Eye (tissue), 1 donor: ENCODE measurements around the gene ROR1.

ENCODE experiments used
- DNase-seq: peaks from one replicate; pipeline ENCODE4 v3.0.0-alpha.2; 2015

ROR1 gene

GRCh38 chr1:63983391-63984256, 209.8 kb downstream of the ROR1 start:
- no peak for DNase-seq

GRCh38 chr1:63984257-63984929, 210.6 kb downstream of the ROR1 start:
- no peak for DNase-seq

GRCh38 chr1:63984930-63985290, 211.1 kb downstream of the ROR1 start:
- peak; percentile 66 for DNase-seq

GRCh38 chr1:63987014-63987627, 213.3 kb downstream of the ROR1 start:
- no peak for DNase-seq

DNA sequence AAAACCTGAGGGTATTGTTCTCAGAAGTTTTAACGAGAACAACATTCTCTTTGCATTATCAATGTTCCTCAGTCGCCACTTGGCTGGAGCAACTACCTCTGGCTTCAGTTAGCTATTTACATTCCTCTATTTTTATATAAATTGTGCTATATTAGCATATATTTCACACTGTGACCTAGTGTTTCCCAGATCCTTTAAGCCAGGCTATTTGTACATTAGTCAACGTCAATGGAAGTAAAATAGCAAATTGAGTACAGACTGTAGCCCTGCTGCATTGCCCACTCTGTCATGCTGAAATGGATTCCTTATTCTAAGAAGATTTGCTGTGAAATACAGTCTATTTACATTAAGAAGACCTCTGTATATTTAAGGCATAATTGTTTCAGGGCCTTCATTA, 213.8 kb downstream of the ROR1 start:
- DNase-seq = peak; percentile 57

GRCh38 chr1:63988941-63989340, 215.1 kb downstream of the ROR1 start:
- DNase-seq = no peak

DNA sequence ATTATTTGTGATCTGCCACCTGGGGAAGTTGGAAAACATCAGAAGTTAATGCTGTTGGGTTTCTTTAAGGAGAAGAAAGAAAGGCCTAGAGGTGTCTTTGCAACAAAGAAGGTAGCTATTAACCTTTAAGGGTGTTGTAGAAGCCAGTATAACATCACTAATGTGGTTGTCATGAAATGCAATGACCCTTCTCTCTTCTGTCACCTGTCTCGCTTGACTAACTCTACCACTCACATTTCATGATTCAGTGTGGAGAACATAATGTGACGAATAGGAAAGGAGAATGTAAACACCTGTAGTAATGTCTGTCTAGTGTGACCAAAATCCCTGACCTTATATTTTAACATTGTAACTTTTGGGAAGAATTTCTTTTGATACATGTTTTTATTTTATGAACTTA, 217.9 kb downstream of the ROR1 start:
- DNase-seq = no peak

- DNase-seq = peak; percentile 34
These were observed 226.2 kb downstream of the ROR1 start for GRCh38 chr1:64000021-64000420.

DNA sequence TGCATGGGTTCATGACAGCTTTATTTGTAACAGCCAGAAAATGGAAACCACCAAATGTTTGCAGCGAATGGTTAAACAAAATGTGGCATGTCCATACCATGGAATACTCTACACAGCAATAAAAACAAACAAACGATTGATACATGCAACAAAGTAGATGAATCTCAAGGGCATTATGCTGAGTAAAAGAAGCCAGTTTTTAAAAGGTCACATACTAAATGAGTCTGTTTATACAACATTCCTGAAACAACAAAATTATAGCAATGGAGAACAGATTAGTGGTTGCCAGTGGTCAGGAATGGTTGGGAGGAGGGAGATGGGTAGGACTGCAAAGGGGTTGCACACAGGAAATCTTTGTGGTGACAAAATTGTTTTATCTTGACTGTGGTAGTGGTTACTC, 227.2 kb downstream of the ROR1 start:
- DNase-seq = no peak

DNA sequence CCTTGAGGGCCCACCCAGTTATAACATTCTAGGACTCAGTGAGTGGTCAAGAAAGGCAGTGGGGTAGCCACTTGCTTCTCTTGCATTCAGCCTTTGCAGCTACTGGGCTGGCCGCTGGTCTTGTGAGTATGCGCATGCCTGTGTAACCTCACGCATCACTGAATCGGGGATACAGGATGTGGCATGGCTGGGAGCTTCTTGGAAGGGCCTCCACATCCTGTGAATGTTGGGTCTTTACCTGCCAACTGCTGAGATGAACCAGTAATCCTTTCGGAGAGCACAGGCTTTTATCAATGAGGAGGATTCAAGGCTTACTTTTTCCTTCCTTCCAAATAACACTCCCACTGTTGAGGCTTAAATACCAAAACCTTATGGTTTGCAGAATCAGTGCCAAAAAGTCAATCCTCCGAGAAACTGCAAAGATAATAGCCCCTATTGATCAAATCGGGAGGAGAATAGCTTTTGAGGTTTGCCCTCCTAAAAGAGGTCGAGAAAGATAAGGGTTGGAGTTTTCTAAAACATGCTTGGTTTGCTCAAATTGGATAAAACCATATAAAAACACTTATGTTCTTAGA, 230.7 kb downstream of the ROR1 start:
- no peak for DNase-seq

DNA sequence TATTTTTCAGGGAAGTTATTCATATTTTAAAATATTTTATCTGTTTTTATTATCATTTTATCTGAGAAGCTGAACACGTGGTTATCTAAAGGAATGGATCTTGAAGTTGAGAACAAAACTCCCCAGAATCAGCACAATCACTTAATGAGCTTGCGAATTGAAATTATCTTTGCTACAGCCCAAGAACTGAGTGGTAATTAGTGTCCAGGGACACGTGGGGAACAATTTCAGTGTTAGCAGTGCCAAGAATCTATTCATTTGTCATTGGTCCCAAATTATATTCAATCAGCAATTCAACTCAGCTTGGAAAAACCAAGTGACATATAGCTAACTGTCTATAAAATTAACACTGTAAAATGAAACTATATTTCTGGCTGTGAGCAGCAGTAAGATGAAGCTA, 232.0 kb downstream of the ROR1 start:
- no peak for DNase-seq

DNA sequence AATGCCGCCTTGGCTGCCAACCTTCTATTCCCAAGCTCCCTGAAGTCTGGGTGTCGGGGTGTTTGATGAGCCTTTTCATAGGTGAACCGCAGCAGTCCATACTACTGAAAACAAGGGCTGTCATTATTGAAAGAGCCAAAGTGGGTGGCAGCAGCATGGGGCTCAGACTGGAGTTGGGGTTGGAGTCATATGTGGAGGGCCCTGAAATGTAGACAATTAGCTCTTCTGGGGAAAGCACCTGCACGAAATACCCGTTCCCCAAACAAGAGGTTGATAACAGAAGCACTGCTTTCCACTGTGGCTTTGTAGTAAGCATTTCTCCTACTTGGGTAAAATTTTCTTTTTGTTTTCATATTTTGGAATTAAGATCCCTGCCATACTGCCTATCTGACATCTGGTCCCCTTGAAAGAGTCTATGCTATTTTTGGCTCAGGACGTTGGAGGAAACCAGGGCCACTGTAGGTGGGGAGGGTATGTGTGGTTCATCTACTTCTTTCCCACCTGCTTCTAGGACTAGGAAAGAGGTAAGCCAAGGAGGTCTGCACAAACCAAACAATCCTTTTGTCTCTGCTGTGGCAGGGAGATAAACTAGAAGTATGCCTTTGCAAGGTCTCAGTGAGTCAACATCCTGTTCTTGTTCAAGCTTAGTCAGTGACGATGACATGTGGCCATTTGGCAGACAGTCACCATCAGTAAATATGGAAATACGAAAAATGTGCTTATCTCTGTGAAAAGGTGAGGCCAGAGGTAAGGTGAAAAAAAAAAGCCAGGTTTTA, 232.6 kb downstream of the ROR1 start:
- DNase-seq = no peak

DNA sequence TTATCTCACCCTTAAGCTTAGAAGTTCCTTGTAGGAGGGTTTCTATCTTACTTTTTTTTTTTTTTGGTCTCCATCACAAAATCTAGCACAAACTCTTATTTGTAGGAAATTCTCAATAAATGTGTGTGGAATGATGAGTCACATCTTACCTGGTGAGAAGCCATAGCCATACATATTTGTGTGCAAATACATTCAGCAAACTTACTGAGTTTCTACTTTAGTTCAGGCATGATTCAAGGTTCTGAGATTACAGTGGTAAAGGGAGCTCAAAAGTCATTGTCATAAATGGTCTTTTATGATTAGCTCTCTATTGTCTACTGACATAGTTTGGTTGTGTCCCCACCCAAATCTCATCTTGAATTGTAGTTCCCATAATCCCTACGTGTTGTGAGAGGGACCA, 236.5 kb downstream of the ROR1 start:
- DNase-seq = no peak

DNA sequence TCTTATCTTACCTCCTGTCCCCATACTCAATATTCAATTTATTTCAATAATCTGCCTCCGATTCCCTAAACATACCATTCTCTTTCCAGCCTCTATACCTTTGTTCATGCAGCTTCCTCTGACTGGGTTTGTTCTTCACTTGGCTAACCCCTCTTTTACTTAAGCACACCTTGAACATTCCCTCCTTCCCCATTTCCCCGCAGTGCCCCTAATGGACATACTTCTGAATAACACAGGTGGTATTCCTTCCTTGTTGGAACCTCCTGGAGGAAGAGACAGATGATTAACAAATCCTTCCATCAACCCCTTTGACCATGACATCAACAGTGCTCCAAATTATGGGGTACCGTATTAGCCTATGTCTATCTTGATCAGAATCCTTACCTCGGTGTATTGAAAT, 239.6 kb downstream of the ROR1 start:
- DNase-seq = no peak

- peak; percentile 58 for DNase-seq
These were observed 246.0 kb downstream of the ROR1 start for GRCh38 chr1:64019818-64020217.

- no peak for DNase-seq
These were observed 247.2 kb downstream of the ROR1 start for GRCh38 chr1:64021066-64021465.

- DNase-seq = no peak
These were observed 251.2 kb downstream of the ROR1 start for GRCh38 chr1:64025051-64025450.

GRCh38 chr1:64029037-64029436, 255.2 kb downstream of the ROR1 start:
- DNase-seq = no peak

GRCh38 chr1:64030411-64030810, 256.6 kb downstream of the ROR1 start:
- DNase-seq = no peak

DNA sequence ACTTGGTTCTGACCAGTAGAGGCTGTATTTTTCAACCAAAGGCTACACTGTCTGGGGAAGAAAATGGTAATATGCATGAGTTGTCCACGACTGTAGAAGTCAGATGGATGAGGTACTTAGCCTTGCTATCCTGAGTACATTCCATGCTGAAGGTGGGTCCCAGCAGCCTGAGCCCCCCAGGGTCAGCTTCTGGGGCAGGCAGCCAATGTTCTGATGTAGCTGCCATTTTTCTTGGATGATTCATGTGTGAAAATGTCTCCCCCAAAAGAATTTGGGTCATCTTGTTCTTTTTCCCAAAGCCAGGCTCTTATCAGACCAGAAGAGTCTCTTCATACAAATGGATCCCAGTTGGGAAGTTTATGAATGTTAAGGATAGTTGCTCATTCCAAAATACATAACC, 257.4 kb downstream of the ROR1 start:
- DNase-seq = no peak

DNA sequence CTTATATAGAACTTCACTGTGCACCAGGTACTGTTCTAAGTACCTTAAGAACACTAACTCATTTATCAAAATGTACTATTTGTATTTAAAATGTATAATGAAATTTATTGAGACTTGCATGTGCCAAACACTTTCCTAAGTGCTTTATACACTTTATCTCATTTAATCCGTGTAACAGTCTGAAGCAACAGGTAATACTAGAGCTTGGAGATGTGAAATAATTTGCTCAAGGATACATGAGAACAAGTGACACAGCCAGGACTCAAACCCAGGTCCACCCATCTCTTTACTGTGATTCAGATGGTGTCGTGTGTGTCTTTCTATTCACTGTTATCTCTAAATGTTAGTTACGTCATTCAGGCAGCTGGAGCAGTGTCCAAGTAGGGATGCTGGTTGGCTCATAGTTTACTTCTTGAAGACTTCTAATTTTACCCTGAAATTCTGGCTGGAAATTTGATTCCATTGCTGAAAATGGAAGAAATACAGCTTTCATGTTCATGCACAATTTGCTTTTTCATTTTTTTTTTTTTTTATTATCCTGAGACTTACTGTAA, 259.9 kb downstream of the ROR1 start:
- no peak for DNase-seq

DNA sequence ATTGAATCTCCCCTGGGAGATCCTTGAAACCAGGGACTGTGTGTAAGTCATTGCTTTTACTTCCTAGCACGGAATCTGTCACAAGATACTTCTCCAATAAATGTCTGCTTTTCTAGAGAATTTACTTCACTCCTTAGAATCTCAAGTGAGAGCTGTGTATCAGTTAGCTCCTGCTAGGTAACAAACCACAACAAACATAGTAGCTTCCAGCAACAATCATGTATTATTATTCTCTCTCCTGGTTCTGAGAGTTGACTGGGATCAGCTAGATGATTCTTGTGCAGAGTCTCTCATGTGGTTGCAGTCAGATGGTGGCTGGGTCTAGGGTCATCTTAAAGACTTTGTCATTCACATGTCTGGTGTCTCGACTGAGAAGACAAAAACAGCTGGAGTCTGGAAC, 262.7 kb downstream of the ROR1 start:
- DNase-seq = no peak

GRCh38 chr1:64038119-64038518, 264.3 kb downstream of the ROR1 start:
- no peak for DNase-seq
